ENCODE measurements around the gene PPM1A. TPM values are rescaled to one million over a fixed set of nuclear protein-coding genes. Genes with fewer than 3 reads are reported as not detected.
A peak's percentile ranks its signal among the peaks of the same experiment; 100 is the strongest.

PPM1A gene
- total RNA-seq, 1 donor from 2014 or later: 26.1 TPM

DNA sequence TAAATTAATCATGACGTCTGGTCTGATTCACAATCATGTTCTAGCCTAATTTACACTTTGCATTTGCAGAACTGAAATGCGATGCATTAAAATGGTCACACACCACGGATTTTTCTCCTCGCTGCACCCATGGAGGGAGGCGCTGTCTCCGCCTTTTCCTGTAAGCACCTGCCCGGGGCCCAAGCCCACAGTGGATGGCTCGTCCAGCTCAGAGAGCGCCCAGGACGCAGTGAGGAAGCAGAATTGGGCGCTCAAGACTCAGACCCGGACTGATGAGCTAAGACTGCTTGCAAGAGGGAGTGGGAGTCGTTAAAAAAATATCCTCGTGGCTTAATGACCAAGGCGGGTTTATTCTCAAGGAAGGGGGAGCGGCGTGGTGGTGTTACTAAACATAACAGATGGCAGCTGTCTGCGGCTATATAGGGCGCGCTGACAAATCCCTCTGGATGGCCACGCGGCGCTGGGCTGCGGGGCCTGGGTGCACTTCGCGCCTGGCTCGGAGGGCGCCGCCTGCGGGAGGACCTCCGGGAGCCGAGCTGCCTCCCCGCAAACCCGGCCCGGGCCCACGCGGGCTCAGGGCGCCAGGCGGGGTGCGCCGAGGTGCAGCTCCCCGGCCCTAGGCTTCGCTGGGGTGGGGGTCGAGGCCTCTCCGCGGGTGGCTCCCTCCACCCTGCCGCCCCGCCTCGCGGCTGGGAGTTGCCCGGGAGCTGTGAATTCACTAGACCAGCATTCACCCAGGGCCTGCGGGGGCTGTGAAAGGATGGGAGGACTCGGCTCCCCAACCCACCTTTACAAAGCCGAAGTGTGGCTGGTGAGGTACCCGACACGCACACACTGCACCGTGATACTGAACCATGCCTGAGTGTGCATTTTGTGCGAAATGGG lies 78.7 kb downstream of the PPM1A start:
- TF ChIP-seq, protein P1, sequence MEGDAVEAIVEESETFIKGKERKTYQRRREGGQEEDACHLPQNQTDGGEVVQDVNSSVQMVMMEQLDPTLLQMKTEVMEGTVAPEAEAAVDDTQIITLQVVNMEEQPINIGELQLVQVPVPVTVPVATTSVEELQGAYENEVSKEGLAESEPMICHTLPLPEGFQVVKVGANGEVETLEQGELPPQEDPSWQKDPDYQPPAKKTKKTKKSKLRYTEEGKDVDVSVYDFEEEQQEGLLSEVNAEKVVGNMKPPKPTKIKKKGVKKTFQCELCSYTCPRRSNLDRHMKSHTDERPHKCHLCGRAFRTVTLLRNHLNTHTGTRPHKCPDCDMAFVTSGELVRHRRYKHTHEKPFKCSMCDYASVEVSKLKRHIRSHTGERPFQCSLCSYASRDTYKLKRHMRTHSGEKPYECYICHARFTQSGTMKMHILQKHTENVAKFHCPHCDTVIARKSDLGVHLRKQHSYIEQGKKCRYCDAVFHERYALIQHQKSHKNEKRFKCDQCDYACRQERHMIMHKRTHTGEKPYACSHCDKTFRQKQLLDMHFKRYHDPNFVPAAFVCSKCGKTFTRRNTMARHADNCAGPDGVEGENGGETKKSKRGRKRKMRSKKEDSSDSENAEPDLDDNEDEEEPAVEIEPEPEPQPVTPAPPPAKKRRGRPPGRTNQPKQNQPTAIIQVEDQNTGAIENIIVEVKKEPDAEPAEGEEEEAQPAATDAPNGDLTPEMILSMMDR (IDR thresholded peaks at IDR 0.05; ENCODE audit: insufficient read depth, low read length, poor library complexity, severe bottlenecking): no peak
- DNase-seq (ENCODE audit: low read depth): no peak
- H3K4me3 ChIP-seq (ENCODE audit: low read depth, low read length): peak overlapping the region; percentile 35
- H3K36me3 ChIP-seq (ENCODE audit: control insufficient read depth, insufficient read depth, low read length): no peaks in the 10 kb centered on the region
- peaks cover 8% of the 10 kb centered on the region for H3K27me3 ChIP-seq (ENCODE audit: control insufficient read depth, insufficient read depth, low read length)

DNA sequence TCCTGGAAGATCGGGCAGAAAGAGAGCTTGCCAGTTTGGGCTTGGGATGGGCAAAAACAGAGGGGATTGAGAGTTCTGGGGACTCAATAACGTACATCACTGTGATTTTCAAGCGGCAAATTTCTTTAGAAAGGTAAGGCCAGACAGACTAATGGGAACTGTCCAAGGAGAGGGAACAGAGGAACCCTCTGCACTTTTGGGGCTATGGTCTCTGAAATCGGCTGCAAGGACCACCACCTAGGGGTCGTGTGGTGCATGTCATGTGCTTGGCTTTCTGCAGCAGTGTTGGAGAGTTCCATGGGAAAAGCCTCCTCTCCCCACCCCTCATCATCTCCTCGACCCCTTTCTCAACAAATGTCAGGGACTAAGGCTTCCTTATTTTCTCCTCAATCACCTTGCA lies 79.6 kb downstream of the PPM1A start:
- Histone ChIP-seq H3K36me3 (ENCODE audit: control insufficient read depth, insufficient read depth, low read length) (no peaks in the 10 kb centered on the region), H3K4me3 (ENCODE audit: low read depth, low read length) (no peak overlapping the region), H3K27me3 (ENCODE audit: control insufficient read depth, insufficient read depth, low read length) (peaks cover 8% of the 10 kb centered on the region)
- no peak for DNase-seq (ENCODE audit: low read depth)
- TF ChIP-seq, protein P1 (IDR thresholded peaks at IDR 0.05; ENCODE audit: insufficient read depth, low read length, poor library complexity, severe bottlenecking): no peak

DNA sequence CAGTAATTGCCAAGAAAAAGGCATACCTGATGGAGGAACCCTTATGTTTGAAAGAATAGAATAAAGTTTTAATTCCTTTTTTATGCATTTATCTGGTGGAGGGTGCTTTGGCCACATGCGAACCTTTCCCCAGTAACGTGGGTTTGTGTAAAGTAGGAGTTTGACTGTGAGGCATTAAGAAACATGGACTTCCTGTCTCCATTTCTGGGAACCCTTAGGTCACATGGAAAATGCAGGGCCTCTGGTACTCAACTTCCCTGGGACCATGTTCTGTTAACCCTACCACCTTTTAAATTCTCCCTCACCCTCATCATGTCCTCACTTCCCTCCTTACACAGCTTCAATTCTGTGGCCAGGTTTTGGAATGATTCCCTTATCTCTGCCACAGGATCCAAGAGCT lies 80.3 kb downstream of the PPM1A start:
- TF ChIP-seq, protein P1 (IDR thresholded peaks at IDR 0.05; ENCODE audit: insufficient read depth, low read length, poor library complexity, severe bottlenecking): no peak
- DNase-seq (ENCODE audit: low read depth): no peak
- Histone ChIP-seq H3K4me3 (ENCODE audit: low read depth, low read length) (no peak overlapping the region), H3K27me3 (ENCODE audit: control insufficient read depth, insufficient read depth, low read length) (peaks cover 10% of the 10 kb centered on the region), H3K36me3 (ENCODE audit: control insufficient read depth, insufficient read depth, low read length) (no peaks in the 10 kb centered on the region)

DNA sequence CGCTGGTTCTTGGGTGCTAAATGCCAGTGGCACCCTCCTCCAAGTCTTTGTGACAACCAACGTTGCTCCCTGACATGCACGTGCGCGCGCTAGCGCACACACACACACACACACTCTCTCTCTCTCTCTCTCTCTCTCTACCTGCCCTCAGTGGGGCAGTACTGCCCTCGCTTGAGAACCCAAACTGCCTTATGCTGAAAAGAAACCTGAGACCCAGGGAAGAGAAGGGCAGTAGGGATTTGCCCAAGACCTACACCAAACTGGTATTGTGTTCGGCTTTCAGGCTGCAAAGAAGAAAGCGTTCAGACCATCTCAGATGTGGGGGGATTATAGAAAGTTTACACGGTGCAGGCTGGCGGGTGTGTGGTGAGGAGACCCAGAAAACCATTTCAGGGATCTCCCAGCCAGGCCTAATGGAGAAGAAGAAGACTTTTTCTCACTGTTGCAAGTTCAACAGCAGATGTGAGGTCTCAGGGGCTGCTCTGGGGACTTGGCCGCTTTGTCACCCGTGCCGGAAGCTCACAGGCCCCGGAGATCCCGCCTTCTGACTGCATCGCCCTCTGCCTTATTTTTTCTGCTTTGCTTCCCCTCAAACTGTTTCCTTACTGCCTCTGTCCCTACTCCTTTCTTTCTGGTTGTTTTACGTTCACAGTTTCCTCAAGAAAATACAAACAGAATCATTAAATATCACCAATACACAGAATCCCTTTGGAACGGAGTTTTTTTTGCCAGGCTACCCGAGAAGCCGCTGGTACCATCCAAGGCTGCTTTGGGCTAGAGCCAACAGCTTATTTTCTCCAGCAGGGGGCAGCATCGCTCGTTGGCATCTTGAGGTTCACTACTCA lies 82.4 kb downstream of the PPM1A start:
- DNase-seq (ENCODE audit: low read depth): no peak
- Histone ChIP-seq H3K36me3 (ENCODE audit: control insufficient read depth, insufficient read depth, low read length) (no peaks in the 10 kb centered on the region), H3K4me3 (ENCODE audit: low read depth, low read length) (peak overlapping the region; percentile 35), H3K27me3 (ENCODE audit: control insufficient read depth, insufficient read depth, low read length) (peaks cover 8% of the 10 kb centered on the region)
- TF ChIP-seq, protein P1 (IDR thresholded peaks at IDR 0.05; ENCODE audit: insufficient read depth, low read length, poor library complexity, severe bottlenecking): peak; percentile 77

DNA sequence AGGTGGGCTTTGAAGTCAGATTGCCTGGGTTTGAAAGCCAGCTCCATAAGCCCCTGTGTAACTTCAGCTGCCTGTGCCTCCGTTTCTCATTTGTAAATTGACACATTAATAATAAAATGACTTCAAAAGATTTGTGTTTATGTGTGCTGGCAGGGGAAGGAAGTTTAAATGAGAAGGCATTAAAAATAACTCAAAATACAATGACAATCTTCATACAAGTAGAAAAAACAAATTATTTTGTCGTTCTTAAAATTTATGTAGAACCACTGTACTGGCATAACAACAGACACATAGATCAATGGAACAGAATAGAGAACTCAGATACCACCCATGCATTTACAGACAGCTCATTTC lies 83.0 kb downstream of the PPM1A start:
- Histone ChIP-seq H3K36me3 (ENCODE audit: control insufficient read depth, insufficient read depth, low read length) (no peaks in the 10 kb centered on the region), H3K4me3 (ENCODE audit: low read depth, low read length) (no peak overlapping the region), H3K27me3 (ENCODE audit: control insufficient read depth, insufficient read depth, low read length) (peaks cover 8% of the 10 kb centered on the region)
- TF ChIP-seq, protein P1 (IDR thresholded peaks at IDR 0.05; ENCODE audit: insufficient read depth, low read length, poor library complexity, severe bottlenecking): no peak
- no peak for DNase-seq (ENCODE audit: low read depth)
